ENCODE measurements around the gene GAGE13.

GRCh38 chrX:49286136-49286535 is 45.2 kb upstream of the GAGE13 start:
- no peak for TF ChIP-seq POLR2A (IDR thresholded peaks at IDR 0.05)
- TF ChIP-seq, protein P1, sequence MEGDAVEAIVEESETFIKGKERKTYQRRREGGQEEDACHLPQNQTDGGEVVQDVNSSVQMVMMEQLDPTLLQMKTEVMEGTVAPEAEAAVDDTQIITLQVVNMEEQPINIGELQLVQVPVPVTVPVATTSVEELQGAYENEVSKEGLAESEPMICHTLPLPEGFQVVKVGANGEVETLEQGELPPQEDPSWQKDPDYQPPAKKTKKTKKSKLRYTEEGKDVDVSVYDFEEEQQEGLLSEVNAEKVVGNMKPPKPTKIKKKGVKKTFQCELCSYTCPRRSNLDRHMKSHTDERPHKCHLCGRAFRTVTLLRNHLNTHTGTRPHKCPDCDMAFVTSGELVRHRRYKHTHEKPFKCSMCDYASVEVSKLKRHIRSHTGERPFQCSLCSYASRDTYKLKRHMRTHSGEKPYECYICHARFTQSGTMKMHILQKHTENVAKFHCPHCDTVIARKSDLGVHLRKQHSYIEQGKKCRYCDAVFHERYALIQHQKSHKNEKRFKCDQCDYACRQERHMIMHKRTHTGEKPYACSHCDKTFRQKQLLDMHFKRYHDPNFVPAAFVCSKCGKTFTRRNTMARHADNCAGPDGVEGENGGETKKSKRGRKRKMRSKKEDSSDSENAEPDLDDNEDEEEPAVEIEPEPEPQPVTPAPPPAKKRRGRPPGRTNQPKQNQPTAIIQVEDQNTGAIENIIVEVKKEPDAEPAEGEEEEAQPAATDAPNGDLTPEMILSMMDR (IDR thresholded peaks at IDR 0.05): no peak
